T-helper 22 cell (primary cell): Measurements from ENCODE around the gene KRTAP6-1.

Source experiments
- DNase-seq: peaks from one replicate; pipeline ENCODE4 v3.0.0-alpha.2; 2020; ENCODE audit warnings: low read depth

Gene KRTAP6-1

GRCh38 chr21:30577766-30578165 lies 36.0 kb downstream of the KRTAP6-1 start:
- no peak for DNase-seq

DNA sequence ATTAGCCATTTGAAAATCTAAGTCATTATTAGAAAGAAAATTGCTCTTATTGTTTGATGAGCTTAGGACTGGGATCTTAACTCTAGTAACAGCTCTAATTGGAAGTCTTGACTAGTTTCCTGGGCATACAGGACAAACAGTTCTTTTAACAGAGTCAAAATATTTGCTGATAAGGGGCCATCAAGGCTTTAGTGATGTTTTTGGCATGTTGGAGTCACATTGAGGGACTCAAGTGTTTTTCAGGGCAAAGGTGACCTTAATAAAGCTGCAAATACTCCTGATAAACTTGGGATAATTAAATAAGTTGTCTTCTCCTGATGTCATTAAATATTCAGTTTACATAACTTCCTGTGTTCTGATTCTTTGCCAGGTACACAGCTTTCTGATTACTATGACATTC lies 46.1 kb downstream of the KRTAP6-1 start:
- DNase-seq = no peak

DNA sequence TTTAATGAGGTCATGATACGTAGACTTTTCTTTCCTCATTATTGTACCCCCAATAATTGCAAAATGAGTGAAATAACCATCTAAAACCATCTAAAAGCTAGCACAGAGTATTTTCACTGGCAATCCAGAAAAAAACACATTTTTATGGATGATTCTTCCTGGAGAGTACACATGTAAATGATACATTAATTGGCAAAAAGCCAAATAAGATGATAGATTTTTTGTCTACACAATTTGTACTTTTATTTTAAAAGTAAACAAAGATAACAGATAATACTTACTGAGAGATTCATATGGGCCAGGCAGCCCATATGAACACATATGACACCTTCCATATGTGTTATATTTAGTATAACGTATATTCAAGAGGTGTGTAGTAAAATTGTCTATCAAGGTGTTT lies 50.1 kb downstream of the KRTAP6-1 start:
- DNase-seq = no peak
